LNCAP (cell line): ENCODE data around the gene POLD1.
A peak's percentile ranks its signal among the peaks of the same experiment; 100 is the strongest.

Source experiments
- CTCF ChIP-seq: fragments of 450-650 bp; IDR thresholded peaks from 2 replicates; pipeline ENCODE4 v1.5.1; 2017; ENCODE audit warnings: mild to moderate bottlenecking

POLD1 gene

DNA sequence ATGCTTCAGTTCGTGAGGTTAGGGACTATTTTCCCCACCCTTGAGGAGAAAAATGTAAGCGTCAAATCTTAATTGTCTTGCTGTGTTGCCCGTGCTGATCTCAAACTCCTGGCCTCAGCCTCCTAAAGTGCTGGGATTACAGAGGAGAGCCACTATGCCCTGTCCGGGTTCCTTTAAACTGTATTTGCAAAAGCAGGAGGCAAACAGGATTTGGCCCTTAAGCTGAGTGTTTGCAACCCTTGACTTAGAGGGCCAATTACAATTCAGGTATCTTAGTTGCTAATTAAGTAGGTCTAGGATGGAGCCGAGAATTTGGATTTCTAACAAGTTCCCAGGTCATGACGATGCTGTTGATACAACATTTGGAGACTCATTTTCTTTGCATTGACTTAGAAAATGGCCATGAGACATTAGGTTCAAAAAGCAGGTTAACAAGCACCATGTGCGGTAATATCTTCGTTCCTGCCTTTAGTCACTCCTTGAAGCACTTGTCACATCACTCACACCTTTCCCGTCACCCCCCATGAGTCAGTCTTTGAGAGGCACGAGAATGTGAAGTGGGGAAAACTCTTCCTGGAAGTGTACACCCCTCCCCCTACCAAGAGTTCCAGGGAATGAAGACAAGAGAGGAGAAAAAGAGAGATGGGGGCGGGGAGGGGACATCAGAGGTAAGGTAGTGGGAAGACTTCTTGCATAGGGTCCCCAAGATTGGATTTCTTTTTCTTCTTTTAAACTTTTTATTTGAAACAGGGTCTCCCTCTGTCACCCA lies 21.3 kb upstream of the POLD1 start:
- no peak for TF ChIP-seq CTCF

DNA sequence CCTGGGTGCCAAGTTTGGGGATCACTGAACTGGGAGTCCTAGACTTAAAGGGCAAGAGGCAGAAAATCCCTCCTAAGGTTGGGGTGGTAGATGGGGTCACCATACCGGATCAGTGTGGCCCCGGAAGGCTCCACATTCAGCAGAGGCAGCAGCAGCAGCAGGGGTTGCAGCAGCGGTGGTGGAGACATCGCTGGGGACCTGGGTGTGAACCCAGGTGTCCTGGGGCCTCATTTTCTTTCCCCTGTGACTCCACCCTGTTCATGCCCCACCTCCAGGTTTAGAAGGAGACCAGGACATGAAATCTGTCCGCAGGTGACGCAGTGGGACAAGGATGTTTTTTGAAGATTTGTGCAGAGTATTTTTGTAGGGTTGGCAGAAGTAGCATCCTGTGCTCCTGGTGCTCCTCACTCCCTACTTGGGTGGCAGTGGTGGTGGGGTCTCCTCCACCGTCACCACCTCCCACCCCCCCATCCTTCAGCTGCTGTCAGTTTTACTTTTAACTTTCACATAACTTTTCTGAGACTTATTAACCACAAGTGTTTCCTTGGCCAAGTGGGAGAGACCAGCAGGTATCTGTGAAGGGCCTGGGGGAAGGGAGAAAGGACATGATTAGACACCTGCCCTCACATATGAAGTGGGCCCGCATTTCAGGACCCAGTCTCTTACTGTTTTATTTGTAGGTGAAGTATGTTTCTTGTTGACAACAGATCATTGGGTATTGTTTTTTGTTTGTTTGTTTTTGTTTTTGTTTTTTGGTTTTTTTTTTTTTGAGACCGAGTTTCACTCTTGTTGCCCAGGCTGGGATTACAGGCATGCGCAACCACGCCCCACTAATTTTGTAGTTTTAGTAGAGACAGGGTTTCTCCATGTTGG lies 18.5 kb upstream of the POLD1 start, which contains the start of gene NAPSA:
TSS of gene NAPSA (minus strand) at position 206 of the 873 bp plus-strand sequence. CDS start at position 188, 18 bp downstream.
- no peak for TF ChIP-seq CTCF

DNA sequence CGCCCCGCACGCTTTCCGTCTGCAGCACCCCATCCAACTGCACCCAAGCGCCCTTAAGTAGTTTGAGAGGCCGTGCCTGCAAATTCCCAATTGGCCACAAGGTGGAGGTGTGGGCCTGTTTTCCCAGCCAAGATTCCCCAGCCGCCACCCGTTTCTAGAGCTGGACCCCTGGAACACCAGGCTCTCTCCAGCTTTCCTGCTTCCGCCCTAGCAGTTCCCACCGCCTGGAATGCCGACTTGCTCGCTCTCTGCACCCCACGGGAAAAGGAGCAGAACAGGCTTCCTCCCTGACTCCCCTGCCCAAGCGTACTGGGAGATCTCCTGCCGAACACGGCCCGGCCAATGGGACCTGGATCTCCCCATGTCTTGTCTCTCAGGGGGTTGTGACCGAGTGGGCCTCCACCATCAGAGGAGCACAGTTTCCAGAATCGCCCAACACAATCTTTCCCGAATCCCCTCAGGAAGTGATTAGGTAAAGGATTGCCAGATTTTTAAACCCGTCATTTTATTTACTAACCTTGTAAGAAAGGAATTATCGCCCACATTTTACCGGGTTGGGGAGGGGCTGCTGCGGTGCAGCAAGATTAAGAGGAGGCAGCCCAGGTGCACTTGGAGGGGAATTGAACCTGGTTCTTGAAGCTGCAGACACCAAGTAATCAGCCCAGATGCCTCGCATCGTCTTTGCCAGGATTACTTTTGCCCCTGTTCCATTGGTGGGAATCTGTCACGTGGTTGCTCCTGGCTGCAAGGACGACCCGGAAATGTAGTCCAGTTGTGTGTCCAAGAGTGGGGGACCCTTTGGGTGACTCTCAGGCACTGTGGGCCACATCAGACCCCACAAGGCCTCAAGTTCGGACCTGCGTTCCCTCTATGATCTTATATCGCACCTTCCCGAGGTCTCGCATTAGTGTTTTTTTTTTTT lies 15.2 kb upstream of the POLD1 start:
- peak; percentile 83 for TF ChIP-seq CTCF

DNA sequence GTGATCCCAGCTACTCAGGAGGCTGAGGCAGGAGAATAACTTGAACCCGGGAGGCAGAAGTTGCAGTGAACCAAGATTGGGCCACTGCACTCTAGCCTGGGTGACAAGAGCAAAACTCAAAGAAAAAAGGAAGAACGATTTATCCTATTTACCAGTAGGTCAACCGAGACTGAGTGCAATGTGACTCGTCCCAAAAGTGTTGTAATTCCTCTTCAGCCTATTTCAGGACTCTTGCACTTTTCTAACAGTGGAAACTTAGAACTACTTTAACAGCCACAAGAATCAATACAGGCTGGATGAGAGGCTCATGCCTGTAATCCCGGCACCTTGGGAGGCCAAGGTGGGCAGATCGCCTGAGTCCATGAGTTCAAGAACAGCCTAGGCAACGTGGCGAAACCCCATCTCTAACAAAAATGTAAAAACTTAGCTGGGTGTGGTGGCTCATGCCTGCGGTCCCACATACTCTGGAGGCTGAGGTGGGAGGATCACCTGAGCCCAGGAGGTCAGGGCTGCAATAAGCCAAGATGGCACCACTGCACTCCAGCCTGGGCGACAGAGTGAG lies 12.2 kb upstream of the POLD1 start:
- no peak for TF ChIP-seq CTCF

GRCh38 chr19:50376166-50377050 lies 7.7 kb upstream of the POLD1 start, which contains the start of gene NR1H2:
TSS of gene NR1H2 (plus strand) at chr19:50376457. CDS start at chr19:50377606, 1,149 bp downstream.
- TF ChIP-seq CTCF = no peak

- TF ChIP-seq CTCF = no peak
Observed at GRCh38 chr19:50377051-50377461, 7.1 kb upstream of the POLD1 start.
